ENCODE measurements around the gene ONECUT3. TPM values are rescaled to one million over a fixed set of nuclear protein-coding genes. Genes with fewer than 3 reads are reported as not detected.
"Not testable (repeated sequence)": the region's sequence is repeated elsewhere in the genome, so short reads cannot be mapped to it uniquely, and the experiment has no call there.

ONECUT3 gene
- total RNA-seq, 2 experiments from 2014 or later, result not detected

GRCh38 chr19:1758231-1758577, 4.9 kb downstream of the ONECUT3 start:
- POLR2A ChIA-PET, result no interaction called here
- Mint-ChIP-seq H3K4me3 (no peak overlapping the region), H3K9me3 (no peaks in the 10 kb centered on the region), H3K27ac (no peak overlapping the region), H3K4me1 (ENCODE audit: low read depth) (peaks cover 4% of the 10 kb centered on the region), H3K36me3 (ENCODE audit: low read depth) (no peaks in the 10 kb centered on the region), H3K27me3 (peaks cover 63% of the 10 kb centered on the region)
- ATAC-seq, result no peak
- no peak for TF ChIP-seq CTCF (IDR thresholded peaks at IDR 0.05)
- DNase-seq, result no peak
- intact Hi-C loops (cut with micrococcal nuclease), result no loop called here
- CTCF ChIA-PET, result no interaction called here

GRCh38 chr19:1758959-1759903, 5.9 kb downstream of the ONECUT3 start:
- peaks cover 6% of the 10 kb centered on the region for H3K4me1 Mint-ChIP-seq (ENCODE audit: low read depth)
- no peak overlapping the region for H3K27ac Mint-ChIP-seq
- peaks cover 73% of the 10 kb centered on the region for H3K27me3 Mint-ChIP-seq
- no peaks in the 10 kb centered on the region for H3K36me3 Mint-ChIP-seq (ENCODE audit: low read depth)
- ATAC-seq (no peak), DNase-seq (no peak)
- no peaks in the 10 kb centered on the region for H3K9me3 Mint-ChIP-seq
- no peak overlapping the region for H3K4me3 Mint-ChIP-seq
- intact Hi-C loops (cut with micrococcal nuclease), result no loop called here
- ChIA-PET CTCF (no interaction called here), POLR2A (no interaction called here)
- TF ChIP-seq CTCF (IDR thresholded peaks at IDR 0.05), result no peak

GRCh38 chr19:1760020-1760419, 6.7 kb downstream of the ONECUT3 start:
- ATAC-seq (no peak), DNase-seq (no peak)
- intact Hi-C loops (cut with micrococcal nuclease), result loop anchor here (10.0 kb wide), 1 partner anchor 85 kb away; no protein-coding TSS in a partner anchor
- Mint-ChIP-seq H3K4me3 (no peak overlapping the region), H3K27ac (no peak overlapping the region), H3K9me3 (no peaks in the 10 kb centered on the region), H3K27me3 (peaks cover 77% of the 10 kb centered on the region), H3K36me3 (ENCODE audit: low read depth) (no peaks in the 10 kb centered on the region), H3K4me1 (ENCODE audit: low read depth) (peaks cover 6% of the 10 kb centered on the region)
- ChIA-PET POLR2A (no interaction called here), CTCF (no interaction called here)
- no peak for TF ChIP-seq CTCF (IDR thresholded peaks at IDR 0.05)

GRCh38 chr19:1760786-1761527, 7.7 kb downstream of the ONECUT3 start:
- not testable (repeated sequence) for H3K4me1 Mint-ChIP-seq (ENCODE audit: low read depth); DNase-seq; H3K27ac Mint-ChIP-seq; H3K4me3 Mint-ChIP-seq; H3K9me3 Mint-ChIP-seq; ATAC-seq; H3K36me3 Mint-ChIP-seq (ENCODE audit: low read depth)
- H3K27me3 Mint-ChIP-seq, result peaks cover 81% of the 10 kb centered on the region
- POLR2A ChIA-PET, result interaction anchor here (0.9 kb wide), 1 partner anchor 13 kb away, joined by 3 read pairs; no protein-coding TSS in a partner anchor
- intact Hi-C loops (cut with micrococcal nuclease), result loop anchor here (10.0 kb wide), 1 partner anchor 86 kb away; no protein-coding TSS in a partner anchor
- CTCF ChIA-PET, result interaction anchor here (1.0 to 1.2 kb wide), 3 partner anchors 9 to 80 kb away, joined by 3 read pairs; no protein-coding TSS in a partner anchor

GRCh38 chr19:1761528-1762242, 8.4 kb downstream of the ONECUT3 start:
- DNase-seq (no peak), ATAC-seq (no peak)
- ChIA-PET POLR2A (no interaction called here), CTCF (interaction anchor here (1.0 to 1.2 kb wide), 3 partner anchors 8 to 80 kb away, joined by 3 read pairs; no protein-coding TSS in a partner anchor)
- no peak for TF ChIP-seq CTCF (IDR thresholded peaks at IDR 0.05)
- no peak overlapping the region for H3K27ac Mint-ChIP-seq
- H3K27me3 Mint-ChIP-seq, result peaks cover 79% of the 10 kb centered on the region
- no peak overlapping the region for H3K4me3 Mint-ChIP-seq
- no peaks in the 10 kb centered on the region for H3K36me3 Mint-ChIP-seq (ENCODE audit: low read depth)
- intact Hi-C loops (cut with micrococcal nuclease), result loop anchor here (10.0 kb wide), 1 partner anchor 87 kb away; no protein-coding TSS in a partner anchor
- no peaks in the 10 kb centered on the region for H3K9me3 Mint-ChIP-seq
- peaks cover 4% of the 10 kb centered on the region for H3K4me1 Mint-ChIP-seq (ENCODE audit: low read depth)
